ENCODE data around the gene SOWAHC.
"Not testable (repeated sequence)": the region's sequence is repeated elsewhere in the genome, so short reads cannot be mapped to it uniquely, and the experiment has no call there.

DNA sequence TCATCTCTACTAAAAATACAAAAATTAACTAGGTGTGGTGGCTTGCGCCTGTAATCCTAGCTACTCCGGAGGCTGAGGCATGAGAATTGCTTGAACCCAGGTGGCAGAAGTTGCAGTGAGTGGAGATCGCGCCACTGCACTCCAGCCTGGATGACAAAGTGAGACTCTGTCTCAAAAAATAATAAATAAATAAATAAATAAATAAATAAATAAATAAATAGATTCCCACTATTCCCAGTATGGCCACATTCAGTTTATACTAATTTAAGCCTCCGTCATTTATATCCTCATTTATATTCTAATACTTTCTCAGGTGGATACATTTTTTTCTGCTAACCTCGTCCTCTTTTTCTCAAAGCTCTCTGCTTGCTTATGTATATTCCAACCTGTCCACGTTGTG, 14.2 kb downstream of the SOWAHC start:
- TF ChIP-seq ZNF184, ZNF112 (tag by site-specific recombination; IDR thresholded peaks at IDR 0.05): not testable (repeated sequence)
- TF ChIP-seq, protein P1, sequence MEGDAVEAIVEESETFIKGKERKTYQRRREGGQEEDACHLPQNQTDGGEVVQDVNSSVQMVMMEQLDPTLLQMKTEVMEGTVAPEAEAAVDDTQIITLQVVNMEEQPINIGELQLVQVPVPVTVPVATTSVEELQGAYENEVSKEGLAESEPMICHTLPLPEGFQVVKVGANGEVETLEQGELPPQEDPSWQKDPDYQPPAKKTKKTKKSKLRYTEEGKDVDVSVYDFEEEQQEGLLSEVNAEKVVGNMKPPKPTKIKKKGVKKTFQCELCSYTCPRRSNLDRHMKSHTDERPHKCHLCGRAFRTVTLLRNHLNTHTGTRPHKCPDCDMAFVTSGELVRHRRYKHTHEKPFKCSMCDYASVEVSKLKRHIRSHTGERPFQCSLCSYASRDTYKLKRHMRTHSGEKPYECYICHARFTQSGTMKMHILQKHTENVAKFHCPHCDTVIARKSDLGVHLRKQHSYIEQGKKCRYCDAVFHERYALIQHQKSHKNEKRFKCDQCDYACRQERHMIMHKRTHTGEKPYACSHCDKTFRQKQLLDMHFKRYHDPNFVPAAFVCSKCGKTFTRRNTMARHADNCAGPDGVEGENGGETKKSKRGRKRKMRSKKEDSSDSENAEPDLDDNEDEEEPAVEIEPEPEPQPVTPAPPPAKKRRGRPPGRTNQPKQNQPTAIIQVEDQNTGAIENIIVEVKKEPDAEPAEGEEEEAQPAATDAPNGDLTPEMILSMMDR (tag by site-specific recombination; IDR thresholded peaks at IDR 0.05) = not testable (repeated sequence)

All from HEK293 (cell line).